Measurements from ENCODE around the gene SOWAHB. TPM values are rescaled to one million over a fixed set of nuclear protein-coding genes. Genes with fewer than 3 reads are reported as not detected.

The SOWAHB gene
- total and polyA plus RNA-seq, 8 donors = 0.53 to 4.2 (median 2.5) TPM

- no peak for FAIRE-seq
- no peak for TF ChIP-seq CTCF (IDR thresholded peaks at IDR 0.05)
- H3K4me1 ChIP-seq = peaks cover 4 to 8% (median 6%) of the 10 kb centered on the region in 3 donors
- H3K27me3 ChIP-seq = no peaks in the 10 kb centered on the region
- H3K36me3 ChIP-seq = no peaks in the 10 kb centered on the region
- no peak for ATAC-seq
- 66 to 81% methylated on average over 4 of the region's 4 CpGs for WGBS, 2 donors
- DNase-seq = no peak
- H3K9me3 ChIP-seq = no peaks in the 10 kb centered on the region
- intact Hi-C loops (cut with DNase I) = no loop called here
- H3K27ac ChIP-seq = no peak overlapping the region
- peak overlapping the region in 2 of 4 donors; percentile 75 to 81 for H3K4me3 ChIP-seq
Observed at GRCh38 chr4:76898949-76899645, 1.2 kb upstream of the SOWAHB start.

GRCh38 chr4:76898385-76898692 lies 395 bp upstream of the SOWAHB start:
- ATAC-seq (no peak), FAIRE-seq (no peak), DNase-seq (no peak)
- peak overlapping the region; percentile 96 to 98 (median 98) for H3K27ac ChIP-seq
- H3K27me3 ChIP-seq = no peaks in the 10 kb centered on the region
- TF ChIP-seq CTCF (IDR thresholded peaks at IDR 0.05) = no peak
- intact Hi-C loops (cut with DNase I) = no loop called here
- peak overlapping the region; percentile 18 to 81 (median 78) for H3K4me3 ChIP-seq
- WGBS, 2 donors = 3 to 7% methylated on average over 14 of the region's 14 CpGs
- peaks cover 4 to 8% (median 7%) of the 10 kb centered on the region in 3 donors for H3K4me1 ChIP-seq
- no peaks in the 10 kb centered on the region for H3K9me3 ChIP-seq
- no peaks in the 10 kb centered on the region for H3K36me3 ChIP-seq

GRCh38 chr4:76896614-76897535 lies 1.1 kb downstream of the SOWAHB start:
- ATAC-seq = peak; percentile 60 to 77 (median 64)
- DNase-seq = peak; percentile 62 to 89 (median 70)
- no peak for TF ChIP-seq CTCF (IDR thresholded peaks at IDR 0.05)
- WGBS, 2 donors = 3 to 5% methylated on average over 75 to 82 of the region's 82 CpGs
- intact Hi-C loops (cut with DNase I) = no loop called here
- Histone ChIP-seq H3K27ac (peak overlapping the region; percentile 96 to 98 (median 98)), H3K4me3 (peak overlapping the region; percentile 36 to 81 (median 78)), H3K36me3 (no peaks in the 10 kb centered on the region), H3K27me3 (no peaks in the 10 kb centered on the region), H3K9me3 (no peaks in the 10 kb centered on the region), H3K4me1 (peaks cover 4 to 8% (median 7%) of the 10 kb centered on the region in 3 donors)
- no peak for FAIRE-seq

- no peaks in the 10 kb centered on the region for H3K27me3 ChIP-seq
- DNase-seq = peak in 3 of 6 donors; percentile 24 to 64 (median 57)
- no peak for TF ChIP-seq CTCF (IDR thresholded peaks at IDR 0.05)
- ATAC-seq = no peak
- H3K4me3 ChIP-seq = peak overlapping the region in 2 of 4 donors; percentile 75 to 81
- H3K9me3 ChIP-seq = no peaks in the 10 kb centered on the region
- H3K4me1 ChIP-seq = peaks cover 4 to 8% (median 7%) of the 10 kb centered on the region in 3 donors
- WGBS, 2 donors = 96 to 97% methylated on average over 8 of the region's 8 CpGs
- H3K36me3 ChIP-seq = no peaks in the 10 kb centered on the region
- H3K27ac ChIP-seq = no peak overlapping the region
- FAIRE-seq = no peak
- intact Hi-C loops (cut with DNase I) = no loop called here
Observed at GRCh38 chr4:76896048-76896447, 1.9 kb downstream of the SOWAHB start.
